ENCODE measurements around the gene CAMTA1.

Gene CAMTA1

DNA sequence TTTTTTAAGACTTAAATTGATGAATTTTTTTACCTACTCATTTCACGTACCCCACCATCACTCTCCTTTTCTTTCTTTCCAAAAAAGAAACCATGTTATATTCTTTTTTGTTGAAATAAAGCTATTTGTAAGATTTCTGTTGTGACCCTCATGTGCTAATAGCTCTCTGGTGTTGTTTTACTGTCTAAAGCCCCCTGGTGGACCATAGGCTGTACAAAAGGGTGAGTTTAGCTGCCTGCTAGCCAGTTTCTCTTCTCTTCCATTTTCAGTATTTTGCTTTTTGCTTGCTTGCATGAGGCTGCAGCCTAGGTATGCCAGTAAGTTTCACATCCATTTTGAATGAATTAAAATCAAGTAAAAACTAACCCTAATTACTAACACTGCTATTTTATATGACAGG is 970.2 kb downstream of the CAMTA1 start:
- no peaks in the 10 kb centered on the region for H4K20me1 ChIP-seq (ENCODE audit: low read depth, low read length)
- H3K9ac ChIP-seq (ENCODE audit: low read length): no peak overlapping the region
- H3K4me3 ChIP-seq (ENCODE audit: insufficient read depth, low read length, poor library complexity, severe bottlenecking): no peak overlapping the region
- H3K9me3 ChIP-seq (ENCODE audit: insufficient read depth, low read length): no peaks in the 10 kb centered on the region
- H3F3A ChIP-seq (ENCODE audit: insufficient read depth): no peaks in the 10 kb centered on the region
- H3K36me3 ChIP-seq (ENCODE audit: low read length): no peaks in the 10 kb centered on the region
- H3K4me2 ChIP-seq (ENCODE audit: low read depth, low read length, poor library complexity, severe bottlenecking): no peak overlapping the region
- no peak overlapping the region for H2AFZ ChIP-seq (ENCODE audit: low read depth, low read length, severe bottlenecking)
- H3K27me3 ChIP-seq (ENCODE audit: low read length): no peaks in the 10 kb centered on the region
- peak; percentile 20 for TF ChIP-seq CTCF (IDR thresholded peaks at IDR 0.05; ENCODE audit: insufficient read depth, low read length, poor library complexity, severe bottlenecking)
- no peak for TF ChIP-seq EZH2phosphoT487 (conservative IDR thresholded peaks at IDR 0.05; ENCODE audit: low read length)
- H3K9me2 ChIP-seq (replicated peaks; ENCODE audit: insufficient read depth, low read length): no peaks in the 10 kb centered on the region
- no peak overlapping the region for H3K27ac ChIP-seq (ENCODE audit: low read depth, low read length)
- no peaks in the 10 kb centered on the region for H3K79me2 ChIP-seq (ENCODE audit: insufficient read depth, low read length)

GRCh38 chr1:7760245-7760644 is 975.0 kb downstream of the CAMTA1 start:
- H3K9ac ChIP-seq (ENCODE audit: low read length): no peak overlapping the region
- H3K36me3 ChIP-seq (ENCODE audit: low read length): no peaks in the 10 kb centered on the region
- H3F3A ChIP-seq (ENCODE audit: insufficient read depth): no peaks in the 10 kb centered on the region
- H3K4me2 ChIP-seq (ENCODE audit: low read depth, low read length, poor library complexity, severe bottlenecking): no peak overlapping the region
- TF ChIP-seq CTCF (IDR thresholded peaks at IDR 0.05; ENCODE audit: insufficient read depth, low read length, poor library complexity, severe bottlenecking): no peak
- no peak for TF ChIP-seq EZH2phosphoT487 (conservative IDR thresholded peaks at IDR 0.05; ENCODE audit: low read length)
- no peak overlapping the region for H2AFZ ChIP-seq (ENCODE audit: low read depth, low read length, severe bottlenecking)
- no peaks in the 10 kb centered on the region for H4K20me1 ChIP-seq (ENCODE audit: low read depth, low read length)
- no peaks in the 10 kb centered on the region for H3K27me3 ChIP-seq (ENCODE audit: low read length)
- H3K27ac ChIP-seq (ENCODE audit: low read depth, low read length): no peak overlapping the region
- H3K9me2 ChIP-seq (replicated peaks; ENCODE audit: insufficient read depth, low read length): no peaks in the 10 kb centered on the region
- H3K4me3 ChIP-seq (ENCODE audit: insufficient read depth, low read length, poor library complexity, severe bottlenecking): no peak overlapping the region
- H3K9me3 ChIP-seq (ENCODE audit: insufficient read depth, low read length): no peaks in the 10 kb centered on the region
- H3K79me2 ChIP-seq (ENCODE audit: insufficient read depth, low read length): no peaks in the 10 kb centered on the region

GRCh38 chr1:7761103-7761502 is 975.8 kb downstream of the CAMTA1 start:
- TF ChIP-seq EZH2phosphoT487 (conservative IDR thresholded peaks at IDR 0.05; ENCODE audit: low read length) (no peak), CTCF (IDR thresholded peaks at IDR 0.05; ENCODE audit: insufficient read depth, low read length, poor library complexity, severe bottlenecking) (no peak)

More at GRCh38 chr1:7761103-7761502, 975.8 kb downstream of the CAMTA1 start:
- no peaks in the 10 kb centered on the region for H3K36me3 ChIP-seq (ENCODE audit: low read length)
- H3K9me3 ChIP-seq (ENCODE audit: insufficient read depth, low read length): no peaks in the 10 kb centered on the region
- H3K4me2 ChIP-seq (ENCODE audit: low read depth, low read length, poor library complexity, severe bottlenecking): no peak overlapping the region
- H3K27me3 ChIP-seq (ENCODE audit: low read length): no peaks in the 10 kb centered on the region
- H2AFZ ChIP-seq (ENCODE audit: low read depth, low read length, severe bottlenecking): no peak overlapping the region
- no peaks in the 10 kb centered on the region for H3K79me2 ChIP-seq (ENCODE audit: insufficient read depth, low read length)
- H3K4me3 ChIP-seq (ENCODE audit: insufficient read depth, low read length, poor library complexity, severe bottlenecking): no peak overlapping the region
- H4K20me1 ChIP-seq (ENCODE audit: low read depth, low read length): no peaks in the 10 kb centered on the region
- no peaks in the 10 kb centered on the region for H3F3A ChIP-seq (ENCODE audit: insufficient read depth)
- H3K9me2 ChIP-seq (replicated peaks; ENCODE audit: insufficient read depth, low read length): no peaks in the 10 kb centered on the region
- no peak overlapping the region for H3K9ac ChIP-seq (ENCODE audit: low read length)
- no peak overlapping the region for H3K27ac ChIP-seq (ENCODE audit: low read depth, low read length)

Measured in SU-DHL-6 (cell line).